IMR-90 (cell line): Measurements from ENCODE around the gene CDCA4. TPM values are rescaled to one million over a fixed set of nuclear protein-coding genes. Genes with fewer than 3 reads are reported as not detected.

Experiments
- ATAC-seq: fragments of 200-7000 bp; cut with Tn5 transposase; 2 replicates; pipeline ENCODE4 v1.9.1; 2020; ENCODE audit warnings: low read depth, mild to moderate bottlenecking, moderate library complexity
- BruUV-seq: library from RNA; stranded (reverse); fragments of 400-500 nt; replicated peaks from 2 replicates; lab custom pipeline; 2021; lab: Mats Ljungman, UMichigan
- CTCF ChIA-PET: fragments of 300-600 bp; formaldehyde crosslinking; extraction: SDS; loops from one replicate; lab custom pipeline; 2021; ENCODE audit warnings: antibody characterized with exemption; lab: Yijun Ruan, JAX
- POLR2A ChIA-PET: fragments of 300-600 bp; sonication (Branson Sonifier 250); formaldehyde crosslinking; loops from one replicate; lab custom pipeline; 2022; ENCODE audit warnings: antibody characterized with exemption; ENCODE audit not compliant: unreplicated experiment; lab: Charles Lee
- DNase-seq: peaks from one replicate; pipeline ENCODE4 v3.0.0; 2013
- H2AFZ ChIP-seq: replicated peaks from 2 replicates; pipeline ENCODE3; 2013; ENCODE audit warnings: low read length, mild to moderate bottlenecking; ENCODE audit not compliant: poor library complexity
- H2AK5ac ChIP-seq: 2 replicates; pipeline ENCODE4 v1.6.1; 2013; ENCODE audit warnings: low read depth, low read length, inconsistent platforms
- H2AK9ac ChIP-seq: replicated peaks from 2 replicates; pipeline ENCODE3; 2013; ENCODE audit warnings: mild to moderate bottlenecking, low read depth, low read length, moderate library complexity; ENCODE audit not compliant: poor library complexity
- H2BK120ac ChIP-seq: 2 replicates; pipeline ENCODE4 v1.6.1; 2013; ENCODE audit warnings: low read depth, low read length, inconsistent platforms
- H2BK15ac ChIP-seq: 3 replicates; pipeline ENCODE4 v1.6.1; 2013; ENCODE audit warnings: low read depth, low read length, inconsistent platforms
- H2BK20ac ChIP-seq: 2 replicates; pipeline ENCODE4 v1.6.1; 2013; ENCODE audit warnings: low read depth, mild to moderate bottlenecking, inconsistent platforms, low read length, moderate library complexity
- H2BK5ac ChIP-seq: 2 replicates; pipeline ENCODE4 v1.6.1; 2013; ENCODE audit warnings: mild to moderate bottlenecking, low read depth, low read length, inconsistent platforms; ENCODE audit not compliant: poor library complexity, severe bottlenecking
- H3K14ac ChIP-seq: replicated peaks from 2 replicates; pipeline ENCODE4 v1.6.1; 2013; ENCODE audit warnings: low read depth, low read length, inconsistent platforms
- H3K18ac ChIP-seq: 2 replicates; pipeline ENCODE4 v1.6.1; 2013; ENCODE audit warnings: low read depth, low read length, control low read depth
- H3K23ac ChIP-seq: 2 replicates; pipeline ENCODE4 v1.6.1; 2013; ENCODE audit warnings: low read depth, low read length, inconsistent platforms
- H3K27ac ChIP-seq: 2 replicates; pipeline ENCODE4 v1.5.1; 2013; ENCODE audit warnings: mild to moderate bottlenecking, control low read depth, low read length; ENCODE audit not compliant: insufficient read depth
- H3K27me3 ChIP-seq: 2 replicates; pipeline ENCODE4 v1.6.1; 2013; ENCODE audit warnings: low read length; ENCODE audit not compliant: control insufficient read depth, insufficient read depth
- H3K36me3 ChIP-seq: 2 replicates; pipeline ENCODE4 v1.6.1; 2013; ENCODE audit warnings: low read length, mixed read lengths; ENCODE audit not compliant: control insufficient read depth, insufficient read depth
- H3K4ac ChIP-seq: 2 replicates; pipeline ENCODE4 v1.6.1; 2013; ENCODE audit warnings: low read depth, low read length, inconsistent platforms
- H3K4me1 ChIP-seq: 2 replicates; pipeline ENCODE4 v1.6.1; 2013; ENCODE audit warnings: low read length, mixed read lengths; ENCODE audit not compliant: control insufficient read depth, insufficient read depth
- H3K4me2 ChIP-seq: 2 replicates; pipeline ENCODE4 v1.6.1; 2013; ENCODE audit warnings: low read depth, mild to moderate bottlenecking, control low read depth, low read length, moderate library complexity
- H3K4me3 ChIP-seq: 2 replicates; pipeline ENCODE4 v1.5.1; 2013; ENCODE audit warnings: low read depth, mild to moderate bottlenecking, control low read depth, low read length, moderate library complexity; ENCODE audit not compliant: insufficient read depth
- H3K56ac ChIP-seq: 2 replicates; pipeline ENCODE4 v1.6.1; 2013; ENCODE audit warnings: low read length, inconsistent platforms; ENCODE audit not compliant: insufficient read depth; ENCODE audit errors: extremely low read depth
- H3K79me1 ChIP-seq, 2 experiments: 2 replicates each; pipeline ENCODE4 v1.6.1; 2013; ENCODE audit warnings: low read length in 2 of 2, inconsistent platforms in 1 of 2, low read depth in 1 of 2
- H3K9ac ChIP-seq: 2 replicates; pipeline ENCODE4 v1.6.1; 2013; ENCODE audit warnings: low read depth, low read length, control low read depth
- H3K9me1 ChIP-seq: 2 replicates; pipeline ENCODE4 v1.6.1; 2013; ENCODE audit warnings: low read length, inconsistent platforms; ENCODE audit not compliant: insufficient read depth
- H3K9me3 ChIP-seq: 2 replicates; pipeline ENCODE4 v1.6.1; 2013; ENCODE audit warnings: low read length; ENCODE audit not compliant: control insufficient read depth, insufficient read depth
- H4K20me1 ChIP-seq: 2 replicates; pipeline ENCODE4 v1.6.1; 2013; ENCODE audit warnings: low read length, inconsistent platforms; ENCODE audit not compliant: insufficient read depth
- H4K5ac ChIP-seq: 2 replicates; pipeline ENCODE4 v1.6.1; 2013; ENCODE audit warnings: mild to moderate bottlenecking, low read depth, low read length, control low read depth
- H4K8ac ChIP-seq, 2 experiments: 2 replicates each; pipeline ENCODE4 v1.6.1; 2013; ENCODE audit warnings: low read depth in 2 of 2, low read length in 2 of 2, control low read depth in 1 of 2, inconsistent platforms in 1 of 2
- H4K91ac ChIP-seq: 2 replicates; pipeline ENCODE4 v1.6.1; 2013; ENCODE audit warnings: low read depth, low read length, inconsistent platforms; ENCODE audit not compliant: insufficient read depth
- CEBPB ChIP-seq: IDR thresholded peaks from 2 replicates; pipeline ENCODE4 v1.6.1; 2012; ENCODE audit warnings: low read depth, low read length, improper control_type of control experiment
- CHD1 ChIP-seq: IDR thresholded peaks from 2 replicates; pipeline ENCODE4 v1.6.1; 2012; ENCODE audit warnings: low read depth, low read length, improper control_type of control experiment
- FOS ChIP-seq: fragments of 150-350 bp; IDR thresholded peaks from 2 replicates; pipeline ENCODE4 v1.6.1; 2016; ENCODE audit warnings: low read depth, low read length
- NFE2L2 ChIP-seq: fragments of 150-350 bp; IDR thresholded peaks from 2 replicates; pipeline ENCODE4 v1.6.1; 2016; ENCODE audit warnings: low read depth, mild to moderate bottlenecking, low read length
- RAD21 ChIP-seq: IDR thresholded peaks from 2 replicates; pipeline ENCODE4 v1.6.1; 2012; ENCODE audit warnings: low read length, improper control_type of control experiment
- SMC3 ChIP-seq: fragments of 150-350 bp; IDR thresholded peaks from 2 replicates; pipeline ENCODE4 v1.6.1; 2016; ENCODE audit warnings: low read depth, mild to moderate bottlenecking, antibody characterized with exemption, low read length, moderate library complexity
- WGBS, 2 experiments: methylation state at CpG; one replicate each; pipeline versions ENCODE4 v1.1.5 to v1.1.7; 2013; ENCODE audit warnings: missing lambda C conversion rate in 2 of 2; ENCODE audit not compliant: insufficient read length in 1 of 2; ENCODE audit errors: extremely low coverage in 2 of 2; 5-methylcytosine and 5-hydroxymethylcytosine counted together
- dilution Hi-C: fragments of 300-500 bp; cut with HindIII; formaldehyde crosslinking; loops from one replicate; pipeline ENCODE4 v1.14.3; 2018; ENCODE audit warnings: low sequenced_read_pairs; ENCODE audit not compliant: unreplicated experiment
- in situ Hi-C: fragments of 300-500 bp; cut with MboI; formaldehyde crosslinking; loops from 3 replicates; pipeline ENCODE4 v1.14.3; 2019; ENCODE audit warnings: low sequenced_read_pairs, inconsistent platforms, mixed read lengths
- intact Hi-C: fragments of 100-400 bp; cut with micrococcal nuclease; formaldehyde crosslinking; loops from 2 replicates; pipeline ENCODE4 v1.10.0; 2022
- polyA plus RNA-seq, 3 experiments: library from polyadenylated mRNA; depleted of rRNA; stranded (reverse); fragments of >200 nt; gene quantifications; 2 replicates each; pipeline ENCODE4 v1.2.3, GENCODE V29; 2012; ENCODE audit warnings: low replicate concordance in 1 of 3
- total RNA-seq: library from RNA; depleted of rRNA; stranded (reverse); fragments of >200 nt; gene quantifications from 2 replicates; pipeline ENCODE4 v1.2.3, GENCODE V29; 2012
- TF ChIP-seq, protein P1 (sequence below): fragments of 150-350 bp; IDR thresholded peaks from 2 replicates; pipeline ENCODE4 v1.6.1; 2017; ENCODE audit warnings: mild to moderate bottlenecking, antibody characterized with exemption, low read length, low read depth

CDCA4 gene
- total and polyA plus RNA-seq, 2 of the 4 experiments (the other 2 are of a cell fraction): 17.7 to 18.6 TPM

DNA sequence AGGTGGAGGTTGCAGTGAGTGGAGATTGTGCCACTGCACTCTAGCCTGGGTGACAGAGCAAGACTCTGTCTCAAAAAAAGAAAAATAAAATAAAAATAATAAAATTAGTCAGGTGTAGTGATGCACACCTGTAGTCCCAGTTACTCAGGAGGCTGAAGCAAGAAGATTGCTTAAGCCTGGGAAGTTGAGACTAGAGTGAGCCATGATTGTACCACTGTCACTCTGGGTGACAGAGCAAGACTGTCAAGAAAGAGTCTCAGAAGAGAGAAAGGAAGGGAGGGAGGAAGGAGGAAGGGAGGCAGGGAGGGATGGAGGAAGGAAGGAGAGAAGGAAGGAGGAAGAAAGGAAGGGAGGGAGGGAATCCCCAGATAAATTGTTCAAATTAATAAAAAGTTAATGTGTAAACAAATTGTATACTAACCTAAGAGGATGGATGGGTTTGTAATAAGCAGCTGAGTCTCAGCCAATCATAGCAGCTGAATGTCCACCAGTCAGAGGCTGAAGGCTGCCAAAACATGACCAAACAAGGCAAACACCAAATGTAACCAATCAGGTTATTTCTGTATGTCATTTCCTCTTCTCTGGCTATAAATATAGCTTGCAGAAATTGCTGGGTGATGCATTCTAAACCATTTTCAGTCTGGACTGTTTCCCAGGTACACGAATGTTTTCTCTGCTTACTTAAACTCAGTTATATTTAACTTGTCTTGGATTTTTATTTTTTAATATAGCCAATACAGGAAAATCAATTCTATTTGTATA is 6.1 kb upstream of the CDCA4 start:
- H3K9ac ChIP-seq: no peak overlapping the region
- DNase-seq (peak; percentile 60), ATAC-seq (no peak)
- in situ Hi-C loops (no loop called here), dilution Hi-C loops (no loop called here), intact Hi-C loops (no loop called here)
- H3K18ac ChIP-seq: peak overlapping the region; percentile 56; the same call in 1 of the 2 replicates
- ChIA-PET POLR2A (interaction anchor here (0.7 kb wide), 1 partner anchor 63 kb away, joined by 3 read pairs; no protein-coding TSS in a partner anchor), CTCF (no interaction called here)
- no peak overlapping the region; the same call in 1 of the 2 replicates for H4K5ac ChIP-seq
- H2AK5ac ChIP-seq: peak overlapping the region; percentile 84
- H3K4me1 ChIP-seq: peaks cover 9% of the 10 kb centered on the region; the same call in 1 of the 2 replicates
- H2AFZ ChIP-seq: no peak overlapping the region
- H4K91ac ChIP-seq: peak overlapping the region; percentile 76
- no peak overlapping the region for H3K4me3 ChIP-seq
- peak overlapping the region in 1 of 2 experiments; percentile 67; a peak in 1 of 4 replicates for H4K8ac ChIP-seq
- H3K23ac ChIP-seq: no peak overlapping the region
- peaks cover 3 to 9% of the 10 kb centered on the region in 2 experiments; a peak in 2 of 4 replicates for H3K79me1 ChIP-seq
- no peak overlapping the region for H2AK9ac ChIP-seq
- H2BK15ac ChIP-seq: peak overlapping the region; percentile 29; the same call in 2 of the 3 replicates
- no CpG with 5 or more reads among the region's 1 CpG for WGBS, 2 experiments
- no peaks in the 10 kb centered on the region for H3K9me3 ChIP-seq
- peak overlapping the region; percentile 42 for H3K4ac ChIP-seq
- H4K20me1 ChIP-seq: no peaks in the 10 kb centered on the region
- peak overlapping the region; percentile 65; the same call in 1 of the 2 replicates for H2BK20ac ChIP-seq
- H2BK5ac ChIP-seq: peak overlapping the region; percentile 55
- no peaks in the 10 kb centered on the region; the same call in 1 of the 2 replicates for H3K27me3 ChIP-seq
- no TSS peak for BruUV-seq
- TF ChIP-seq SMC3 (no peak), NFE2L2 (no peak), CEBPB (no peak), CHD1 (no peak), FOS (no peak), RAD21 (no peak)
- TF ChIP-seq, protein P1, sequence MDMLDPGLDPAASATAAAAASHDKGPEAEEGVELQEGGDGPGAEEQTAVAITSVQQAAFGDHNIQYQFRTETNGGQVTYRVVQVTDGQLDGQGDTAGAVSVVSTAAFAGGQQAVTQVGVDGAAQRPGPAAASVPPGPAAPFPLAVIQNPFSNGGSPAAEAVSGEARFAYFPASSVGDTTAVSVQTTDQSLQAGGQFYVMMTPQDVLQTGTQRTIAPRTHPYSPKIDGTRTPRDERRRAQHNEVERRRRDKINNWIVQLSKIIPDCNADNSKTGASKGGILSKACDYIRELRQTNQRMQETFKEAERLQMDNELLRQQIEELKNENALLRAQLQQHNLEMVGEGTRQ: no peak
- no peak overlapping the region for H3K4me2 ChIP-seq
- H3K36me3 ChIP-seq: no peaks in the 10 kb centered on the region
- peak overlapping the region; percentile 59; the same call in 1 of the 2 replicates for H2BK120ac ChIP-seq
- peak overlapping the region; percentile 26; the same call in 1 of the 2 replicates for H3K27ac ChIP-seq
- H3K14ac ChIP-seq: no peak overlapping the region
- H3K56ac ChIP-seq: no peak overlapping the region
- peaks cover 10% of the 10 kb centered on the region for H3K9me1 ChIP-seq
